ENCODE data around the gene SCUBE1. TPM values are rescaled to one million over a fixed set of nuclear protein-coding genes. Genes with fewer than 3 reads are reported as not detected.

SCUBE1 gene
- total and polyA plus RNA-seq, 9 donors = 5.5 to 202 (median 49.0) TPM

DNA sequence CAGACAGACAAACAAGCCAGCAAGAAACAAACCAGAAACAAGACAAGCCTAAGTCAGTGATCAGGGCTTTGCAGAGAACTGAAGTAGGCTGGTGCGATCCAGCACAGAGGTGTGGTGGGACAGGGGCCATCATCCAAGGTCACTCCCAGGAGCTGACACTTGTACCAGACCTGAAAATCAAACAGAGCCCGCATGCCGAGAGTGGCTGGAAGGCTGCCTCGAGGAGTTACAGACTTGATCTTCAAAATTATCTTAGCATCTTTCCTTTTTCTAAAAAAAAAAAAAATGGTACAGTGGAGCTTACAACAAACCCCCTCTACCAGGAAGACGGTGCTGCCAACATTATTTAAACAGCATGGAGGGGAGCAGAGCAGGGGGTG lies 8.8 kb upstream of the SCUBE1 start:
- H3K4me3 ChIP-seq = no peak overlapping the region
- no peaks in the 10 kb centered on the region for H3K36me3 ChIP-seq
- 65 to 75% (median 74%) methylated on average over 5 of the region's 5 CpGs for WGBS, 3 donors
- TF ChIP-seq POLR2A (IDR thresholded peaks at IDR 0.05) (no peak), EP300 (IDR thresholded peaks at IDR 0.05) (no peak)
- TF ChIP-seq, protein P1, sequence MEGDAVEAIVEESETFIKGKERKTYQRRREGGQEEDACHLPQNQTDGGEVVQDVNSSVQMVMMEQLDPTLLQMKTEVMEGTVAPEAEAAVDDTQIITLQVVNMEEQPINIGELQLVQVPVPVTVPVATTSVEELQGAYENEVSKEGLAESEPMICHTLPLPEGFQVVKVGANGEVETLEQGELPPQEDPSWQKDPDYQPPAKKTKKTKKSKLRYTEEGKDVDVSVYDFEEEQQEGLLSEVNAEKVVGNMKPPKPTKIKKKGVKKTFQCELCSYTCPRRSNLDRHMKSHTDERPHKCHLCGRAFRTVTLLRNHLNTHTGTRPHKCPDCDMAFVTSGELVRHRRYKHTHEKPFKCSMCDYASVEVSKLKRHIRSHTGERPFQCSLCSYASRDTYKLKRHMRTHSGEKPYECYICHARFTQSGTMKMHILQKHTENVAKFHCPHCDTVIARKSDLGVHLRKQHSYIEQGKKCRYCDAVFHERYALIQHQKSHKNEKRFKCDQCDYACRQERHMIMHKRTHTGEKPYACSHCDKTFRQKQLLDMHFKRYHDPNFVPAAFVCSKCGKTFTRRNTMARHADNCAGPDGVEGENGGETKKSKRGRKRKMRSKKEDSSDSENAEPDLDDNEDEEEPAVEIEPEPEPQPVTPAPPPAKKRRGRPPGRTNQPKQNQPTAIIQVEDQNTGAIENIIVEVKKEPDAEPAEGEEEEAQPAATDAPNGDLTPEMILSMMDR (IDR thresholded peaks at IDR 0.05) = no peak
- no peak overlapping the region for H3K27ac ChIP-seq
- H3K9me3 ChIP-seq = no peaks in the 10 kb centered on the region
- H3K4me1 ChIP-seq (ENCODE audit: insufficient read depth) = peaks cover 3% of the 10 kb centered on the region
- intact Hi-C loops (cut with DNase I) = no loop called here
- DNase-seq = no peak
- H3K27me3 ChIP-seq = no peaks in the 10 kb centered on the region

DNA sequence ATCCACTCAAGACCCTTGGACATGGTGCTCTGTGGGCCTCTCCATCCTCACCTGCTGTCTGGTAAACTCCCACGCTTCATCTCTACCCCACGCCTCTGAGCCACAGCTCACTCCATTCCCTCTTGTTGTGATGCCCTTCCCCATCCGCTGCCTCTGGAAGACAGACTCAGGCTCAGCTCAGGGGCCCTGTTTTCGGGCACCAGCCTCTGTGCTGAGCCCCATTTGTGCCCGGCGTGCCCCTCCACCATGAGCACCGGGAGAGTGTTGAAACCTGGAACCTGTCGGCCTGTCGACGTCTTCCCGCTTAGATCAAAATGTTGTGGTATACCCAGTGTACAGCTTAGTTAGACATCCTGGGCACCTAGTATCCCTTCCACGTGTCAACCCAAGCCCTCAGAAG lies 6.5 kb upstream of the SCUBE1 start:
- H3K36me3 ChIP-seq = no peaks in the 10 kb centered on the region
- no peak overlapping the region for H3K27ac ChIP-seq
- H3K9me3 ChIP-seq = no peaks in the 10 kb centered on the region
- WGBS, 3 donors = 95 to 96% (median 96%) methylated on average over 12 of the region's 12 CpGs
- no peak for DNase-seq
- intact Hi-C loops (cut with DNase I) = loop anchor here (5.0 to 10.0 kb wide), 4 partner anchors 55 to 117 kb away; no protein-coding TSS in a partner anchor
- TF ChIP-seq, protein P1 (IDR thresholded peaks at IDR 0.05) = no peak
- no peak overlapping the region for H3K4me3 ChIP-seq
- H3K4me1 ChIP-seq (ENCODE audit: insufficient read depth) = no peaks in the 10 kb centered on the region
- H3K27me3 ChIP-seq = no peaks in the 10 kb centered on the region

DNA sequence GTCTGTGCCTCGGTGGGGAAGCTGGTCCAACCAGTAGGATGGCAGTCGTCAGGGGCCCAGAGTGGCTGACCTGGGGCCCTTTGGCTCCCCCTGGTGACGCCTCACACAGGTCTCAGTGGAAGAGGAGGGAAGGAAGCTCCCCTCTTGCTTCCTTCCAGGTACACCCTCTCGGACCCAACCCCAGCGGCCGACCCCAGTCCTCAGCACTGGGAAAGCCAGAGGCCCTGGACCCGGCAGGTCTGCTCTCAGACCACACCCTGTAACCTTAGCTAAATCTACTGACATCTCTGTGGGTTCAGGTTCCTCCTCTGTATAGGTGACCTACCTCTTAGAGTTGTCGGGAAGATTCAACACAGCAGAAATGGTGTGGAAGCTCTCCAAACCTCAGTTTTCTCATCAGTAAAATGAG lies 3.4 kb upstream of the SCUBE1 start:
- Histone ChIP-seq H3K4me1 (ENCODE audit: insufficient read depth) (no peaks in the 10 kb centered on the region), H3K9me3 (no peaks in the 10 kb centered on the region), H3K27me3 (no peaks in the 10 kb centered on the region), H3K4me3 (no peak overlapping the region), H3K27ac (no peak overlapping the region), H3K36me3 (no peaks in the 10 kb centered on the region)
- TF ChIP-seq, protein P1 (IDR thresholded peaks at IDR 0.05) = peak in 2 of 3 donors; percentile 40 to 42
- no peak for TF ChIP-seq EP300 (IDR thresholded peaks at IDR 0.05)
- intact Hi-C loops (cut with DNase I) = loop anchor here (5.0 to 10.0 kb wide), 4 partner anchors 52 to 114 kb away; no protein-coding TSS in a partner anchor
- whole genome bisulfite sequencing, 3 donors = 43 to 54% (median 50%) methylated on average over 8 of the region's 8 CpGs
- DNase-seq = peak; percentile 44 to 78 (median 69)

DNA sequence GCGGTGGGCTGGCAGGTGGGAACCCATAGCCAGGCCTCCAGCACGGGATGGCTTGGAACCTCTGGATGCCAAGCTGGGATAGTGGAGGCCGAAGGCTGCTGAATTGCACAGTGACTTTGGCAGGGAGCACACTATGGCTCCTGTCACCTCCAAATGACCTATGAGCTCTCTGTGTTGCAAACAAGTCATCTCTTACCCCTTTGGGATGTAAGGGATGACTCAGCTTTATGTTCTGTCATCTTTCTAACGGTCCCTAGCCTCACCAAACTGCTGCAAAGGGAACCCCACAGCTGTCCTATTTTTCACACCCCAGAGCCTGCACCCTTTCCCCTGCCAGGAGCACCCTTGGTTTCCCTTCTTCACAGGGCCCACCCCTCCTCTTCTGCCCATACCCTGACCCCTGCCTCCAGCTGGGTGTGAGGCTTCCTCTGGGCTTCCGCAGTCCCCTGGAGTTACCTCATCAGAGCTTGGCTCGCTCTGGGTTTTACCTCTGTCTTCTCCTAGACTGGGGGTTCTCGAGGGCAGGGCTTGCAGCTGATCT lies 2.7 kb upstream of the SCUBE1 start:
- DNase-seq = no peak
- intact Hi-C loops (cut with DNase I) = loop anchor here (5.0 to 10.0 kb wide), 4 partner anchors 51 to 114 kb away; no protein-coding TSS in a partner anchor
- H3K27me3 ChIP-seq = no peaks in the 10 kb centered on the region

More for the DNA sequence above, 2.7 kb upstream of the SCUBE1 start:
- no peaks in the 10 kb centered on the region for H3K36me3 ChIP-seq
- H3K27ac ChIP-seq = no peak overlapping the region
- WGBS, 3 donors = 88 to 92% (median 90%) methylated on average over 7 of the region's 7 CpGs
- no peaks in the 10 kb centered on the region for H3K4me1 ChIP-seq (ENCODE audit: insufficient read depth)
- no peak for TF ChIP-seq POLR2A (IDR thresholded peaks at IDR 0.05)
- TF ChIP-seq, protein P1 (IDR thresholded peaks at IDR 0.05) = no peak
- TF ChIP-seq EP300 (IDR thresholded peaks at IDR 0.05) = no peak
- H3K4me3 ChIP-seq = no peak overlapping the region
- no peaks in the 10 kb centered on the region for H3K9me3 ChIP-seq
